ES-I3 (cell line): ENCODE measurements around the gene NEIL1.
A peak's percentile ranks its signal among the peaks of the same experiment; 100 is the strongest.
"Not testable (repeated sequence)": the region's sequence is repeated elsewhere in the genome, so short reads cannot be mapped to it uniquely, and the experiment has no call there.

ENCODE experiments used
- H3K36me3 ChIP-seq: 2 replicates; pipeline ENCODE4 v1.6.1; 2013; ENCODE audit warnings: mild to moderate bottlenecking, low read length, control low read depth, moderate library complexity; ENCODE audit not compliant: insufficient read depth
- H3K4me1 ChIP-seq: 2 replicates; pipeline ENCODE4 v1.6.1; 2013; ENCODE audit warnings: mild to moderate bottlenecking, control low read depth, low read length; ENCODE audit not compliant: insufficient read depth
- H3K9ac ChIP-seq: 2 replicates; pipeline ENCODE4 v1.6.1; 2013; ENCODE audit warnings: low read depth, mild to moderate bottlenecking, low read length, moderate library complexity
- H3K9me3 ChIP-seq: 2 replicates; pipeline ENCODE4 v1.6.1; 2013; ENCODE audit warnings: mild to moderate bottlenecking, low read length, moderate library complexity; ENCODE audit not compliant: control insufficient read depth, insufficient read depth

The NEIL1 gene

GRCh38 chr15:75347222-75348033 lies 589 bp downstream of the NEIL1 start:
- Histone ChIP-seq H3K9ac (peak overlapping the region; percentile 66), H3K36me3 (no peaks in the 10 kb centered on the region), H3K4me1 (no peaks in the 10 kb centered on the region; the same call in 1 of the 2 replicates), H3K9me3 (no peaks in the 10 kb centered on the region)

DNA sequence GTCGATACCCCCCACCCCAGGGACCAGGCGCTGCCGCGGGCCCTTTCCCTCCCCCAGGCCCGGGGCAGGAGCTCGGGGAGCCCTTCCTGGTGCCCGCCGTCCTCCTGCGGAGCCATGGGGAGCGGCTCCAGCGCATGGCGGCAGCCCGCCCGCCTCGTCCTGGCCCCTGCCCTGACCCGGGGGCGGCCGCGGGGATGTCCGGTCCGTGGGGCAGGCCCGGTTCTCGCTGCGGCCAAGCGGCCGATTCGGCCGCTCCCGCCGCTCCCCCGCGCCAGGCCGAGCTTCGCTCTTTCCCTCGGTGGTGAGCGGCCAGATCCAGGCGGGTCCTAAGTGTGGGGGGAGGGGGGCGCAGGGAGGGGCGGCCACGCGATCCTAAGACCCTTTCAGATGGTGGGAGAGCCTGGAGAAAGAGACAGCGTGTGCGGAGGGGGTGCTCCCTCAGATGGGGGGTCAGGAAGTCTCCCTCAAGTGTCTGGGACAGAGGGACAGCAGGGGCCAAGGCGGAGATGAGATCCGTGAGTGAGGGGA lies 1.3 kb downstream of the NEIL1 start:
- Histone ChIP-seq H3K4me1 (no peaks in the 10 kb centered on the region; the same call in 1 of the 2 replicates), H3K9me3 (no peaks in the 10 kb centered on the region), H3K36me3 (no peaks in the 10 kb centered on the region), H3K9ac (peak overlapping the region; percentile 66)

DNA sequence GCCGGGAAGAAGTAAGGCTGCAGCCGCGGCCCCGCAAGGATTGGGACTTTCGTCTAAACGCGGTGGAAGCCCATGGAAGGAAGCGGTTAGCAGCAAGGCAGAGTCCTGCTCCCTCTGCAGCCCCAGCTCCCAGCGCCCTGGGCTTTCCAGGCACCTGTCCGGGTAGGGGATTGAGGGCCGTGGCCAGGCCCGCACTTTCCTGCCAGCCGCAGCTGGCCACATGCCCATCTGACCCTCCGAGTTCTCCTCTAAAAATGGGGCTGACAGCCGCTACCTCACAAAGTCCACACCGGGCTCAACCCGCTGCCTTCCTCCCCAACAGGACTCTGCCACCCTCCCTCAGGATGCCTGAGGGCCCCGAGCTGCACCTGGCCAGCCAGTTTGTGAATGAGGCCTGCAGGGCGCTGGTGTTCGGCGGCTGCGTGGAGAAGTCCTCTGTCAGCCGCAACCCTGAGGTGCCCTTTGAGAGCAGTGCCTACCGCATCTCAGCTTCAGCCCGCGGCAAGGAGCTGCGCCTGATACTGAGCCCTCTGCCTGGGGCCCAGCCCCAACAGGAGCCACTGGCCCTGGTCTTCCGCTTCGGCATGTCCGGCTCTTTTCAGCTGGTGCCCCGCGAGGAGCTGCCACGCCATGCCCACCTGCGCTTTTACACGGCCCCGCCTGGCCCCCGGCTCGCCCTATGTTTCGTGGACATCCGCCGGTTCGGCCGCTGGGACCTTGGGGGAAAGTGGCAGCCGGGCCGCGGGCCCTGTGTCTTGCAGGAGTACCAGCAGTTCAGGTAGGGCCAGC lies 1.9 kb downstream of the NEIL1 start:
- no peaks in the 10 kb centered on the region for H3K9me3 ChIP-seq
- no peaks in the 10 kb centered on the region; the same call in 1 of the 2 replicates for H3K4me1 ChIP-seq
- no peaks in the 10 kb centered on the region for H3K36me3 ChIP-seq
- peak overlapping the region; percentile 66 for H3K9ac ChIP-seq

GRCh38 chr15:75349351-75349669 lies 2.5 kb downstream of the NEIL1 start:
- H3K9ac ChIP-seq, H3K9me3 ChIP-seq, H3K4me1 ChIP-seq, H3K36me3 ChIP-seq: not testable (repeated sequence)

GRCh38 chr15:75349851-75350588 lies 3.2 kb downstream of the NEIL1 start:
- no peak overlapping the region for H3K9ac ChIP-seq

GRCh38 chr15:75350601-75351361 lies 3.9 kb downstream of the NEIL1 start:
- Histone ChIP-seq H3K36me3 (no peaks in the 10 kb centered on the region), H3K9ac (no peak overlapping the region), H3K9me3 (no peaks in the 10 kb centered on the region), H3K4me1 (no peaks in the 10 kb centered on the region; the same call in 1 of the 2 replicates)

More at GRCh38 chr15:75349851-75350588, 3.2 kb downstream of the NEIL1 start:
- no peaks in the 10 kb centered on the region; the same call in 1 of the 2 replicates for H3K4me1 ChIP-seq
- no peaks in the 10 kb centered on the region for H3K36me3 ChIP-seq
- H3K9me3 ChIP-seq = no peaks in the 10 kb centered on the region

DNA sequence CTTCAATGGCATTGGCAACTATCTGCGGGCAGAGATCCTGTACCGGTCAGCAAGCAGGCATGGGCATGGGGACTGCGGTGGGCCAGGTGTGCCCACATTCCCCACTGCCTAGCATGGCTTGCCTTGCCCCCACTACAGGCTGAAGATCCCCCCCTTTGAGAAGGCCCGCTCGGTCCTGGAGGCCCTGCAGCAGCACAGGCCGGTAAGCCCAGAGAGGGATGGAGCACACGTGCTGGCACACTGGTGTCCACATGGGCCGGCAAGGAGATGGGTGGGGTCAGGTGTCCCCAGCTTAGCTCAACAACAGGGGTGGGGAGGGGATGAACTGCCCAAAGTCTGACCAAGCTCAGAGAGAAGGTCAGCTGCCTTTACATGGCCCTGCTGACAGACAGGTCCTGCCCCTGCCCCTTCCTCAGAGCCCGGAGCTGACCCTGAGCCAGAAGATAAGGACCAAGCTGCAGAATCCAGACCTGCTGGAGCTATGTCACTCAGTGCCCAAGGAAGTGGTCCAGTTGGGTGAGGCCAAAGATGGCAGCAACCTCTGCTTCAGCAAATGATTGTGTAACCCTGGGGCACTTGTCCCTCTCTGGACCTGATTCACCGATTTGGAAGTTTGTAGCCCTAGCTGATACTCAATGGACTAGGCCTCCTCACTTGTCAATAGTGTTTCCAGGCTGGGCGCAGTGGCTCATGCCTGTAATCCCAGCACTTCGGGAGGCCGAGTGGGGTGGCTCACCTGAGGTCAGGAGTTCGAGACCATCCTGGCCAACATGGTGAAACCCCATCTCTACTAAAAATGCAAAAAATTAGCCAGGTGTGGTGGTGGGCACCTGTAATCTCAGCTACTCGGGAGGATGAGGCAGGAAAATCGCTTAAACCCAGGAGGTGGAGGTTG lies 5.6 kb downstream of the NEIL1 start:
- Histone ChIP-seq H3K4me1 (no peaks in the 10 kb centered on the region; the same call in 1 of the 2 replicates), H3K9ac (no peak overlapping the region), H3K36me3 (no peaks in the 10 kb centered on the region), H3K9me3 (no peaks in the 10 kb centered on the region)

DNA sequence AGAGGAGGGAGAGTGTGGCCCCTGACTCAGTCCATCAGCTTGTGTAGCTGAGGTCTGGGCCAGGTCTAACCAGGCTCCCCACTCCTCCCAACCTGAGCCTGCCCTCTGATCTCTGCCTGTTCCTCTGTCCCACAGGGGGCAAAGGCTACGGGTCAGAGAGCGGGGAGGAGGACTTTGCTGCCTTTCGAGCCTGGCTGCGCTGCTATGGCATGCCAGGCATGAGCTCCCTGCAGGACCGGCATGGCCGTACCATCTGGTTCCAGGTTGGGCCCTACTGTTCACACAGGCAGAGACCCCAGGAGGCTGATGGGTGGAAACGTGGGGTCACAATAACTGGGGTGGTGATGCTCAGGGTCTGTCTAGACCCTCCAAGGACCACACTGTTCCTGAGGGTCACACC lies 6.8 kb downstream of the NEIL1 start:
- Histone ChIP-seq H3K4me1 (no peaks in the 10 kb centered on the region; the same call in 1 of the 2 replicates), H3K36me3 (no peaks in the 10 kb centered on the region)

DNA sequence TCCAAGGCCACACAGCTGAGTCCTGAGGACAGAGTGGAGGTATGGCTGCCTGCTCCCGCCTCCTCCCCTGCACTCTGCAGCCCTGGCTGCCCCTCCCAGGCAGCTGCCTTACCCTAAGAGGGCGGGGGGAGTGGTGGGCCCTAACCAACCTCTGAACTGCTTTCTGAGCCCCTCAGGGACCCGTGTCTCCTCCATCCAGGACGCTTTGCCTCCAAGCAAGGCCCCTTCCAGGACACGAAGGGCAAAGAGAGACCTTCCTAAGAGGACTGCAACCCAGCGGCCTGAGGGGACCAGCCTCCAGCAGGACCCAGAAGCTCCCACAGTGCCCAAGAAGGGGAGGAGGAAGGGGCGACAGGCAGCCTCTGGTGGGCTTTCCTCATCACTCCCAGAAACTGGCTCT lies 7.6 kb downstream of the NEIL1 start:
- no peak overlapping the region for H3K9ac ChIP-seq
- H3K9me3 ChIP-seq = no peaks in the 10 kb centered on the region
- H3K4me1 ChIP-seq = no peaks in the 10 kb centered on the region
- peaks cover 1% of the 10 kb centered on the region; the same call in 1 of the 2 replicates for H3K36me3 ChIP-seq

More for the DNA sequence above, 6.8 kb downstream of the NEIL1 start:
- H3K9ac ChIP-seq = no peak overlapping the region
- H3K9me3 ChIP-seq = no peaks in the 10 kb centered on the region

GRCh38 chr15:75355369-75355768 lies 8.5 kb downstream of the NEIL1 start:
- H3K36me3 ChIP-seq = peaks cover 2% of the 10 kb centered on the region; the same call in 1 of the 2 replicates
- H3K9ac ChIP-seq = no peak overlapping the region
- H3K9me3 ChIP-seq = no peaks in the 10 kb centered on the region
- H3K4me1 ChIP-seq = no peaks in the 10 kb centered on the region

GRCh38 chr15:75356006-75356405 lies 9.2 kb downstream of the NEIL1 start:
- Histone ChIP-seq H3K4me1 (no peaks in the 10 kb centered on the region), H3K9me3 (no peaks in the 10 kb centered on the region), H3K9ac (no peak overlapping the region), H3K36me3 (peaks cover 2% of the 10 kb centered on the region; the same call in 1 of the 2 replicates)

DNA sequence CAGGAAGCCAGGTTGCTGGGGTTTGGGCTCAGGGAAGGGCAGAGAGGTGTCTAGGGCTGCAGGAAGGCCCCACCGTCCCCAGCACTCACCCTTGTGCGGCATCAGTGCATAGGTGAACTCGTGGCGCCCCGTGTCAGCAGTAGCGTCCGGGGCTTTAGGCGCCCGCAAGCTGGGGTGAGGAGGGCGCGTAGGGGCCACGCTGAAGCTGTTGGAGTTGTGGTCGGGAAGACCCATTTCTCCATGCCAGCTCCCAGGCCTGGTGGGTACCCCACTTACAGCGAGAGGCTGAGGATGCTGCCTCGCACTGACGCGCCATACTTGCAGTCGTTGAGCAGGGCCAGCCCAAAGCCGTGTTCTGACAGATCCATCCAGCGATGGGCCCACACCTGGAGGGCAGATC lies 9.7 kb downstream of the NEIL1 start:
- Histone ChIP-seq H3K9me3 (no peaks in the 10 kb centered on the region), H3K36me3 (peaks cover 2% of the 10 kb centered on the region; the same call in 1 of the 2 replicates), H3K9ac (no peak overlapping the region), H3K4me1 (no peaks in the 10 kb centered on the region)
